Cardiac muscle cell (in vitro differentiated cells and primary cell): ENCODE measurements around the gene HGS. TPM values are rescaled to one million over a fixed set of nuclear protein-coding genes. Genes with fewer than 3 reads are reported as not detected.
A peak's percentile ranks its signal among the peaks of the same experiment; 100 is the strongest.

Experiments used
- DNase-seq, 2 donors: peaks; one replicate each; pipeline versions ENCODE4 v3.0.0 to v3.0.0-alpha.2; 2010 to 2017; ENCODE audit warnings: low read depth in 1 of 2, low spot score in 1 of 2
- H3K27ac ChIP-seq: fragments of 200-600 bp; sonication (generic); 2 replicates; pipeline ENCODE4 v1.5.1; 2016
- H3K27me3 ChIP-seq: fragments of 200-600 bp; sonication (generic); 2 replicates; pipeline ENCODE4 v1.6.0; 2016; ENCODE audit warnings: control low read depth
- H3K36me3 ChIP-seq: fragments of 200-600 bp; sonication (generic); 2 replicates; pipeline ENCODE4 v1.5.1; 2016; ENCODE audit warnings: control low read depth
- H3K4me1 ChIP-seq: fragments of 200-600 bp; sonication (generic); 2 replicates; pipeline ENCODE4 v1.8.1; 2017; ENCODE audit warnings: low read depth, mild to moderate bottlenecking, mixed run types
- H3K4me3 ChIP-seq: fragments of 200-600 bp; sonication (generic); 2 replicates; pipeline ENCODE4 v1.5.1; 2016; ENCODE audit warnings: mild to moderate bottlenecking
- H3K9me3 ChIP-seq: fragments of 200-600 bp; sonication (generic); 2 replicates; pipeline ENCODE4 v1.5.1; 2017; ENCODE audit warnings: low read depth, mild to moderate bottlenecking, control low read depth
- CTCF ChIP-seq: IDR thresholded peaks from 2 replicates; pipeline ENCODE4 v1.5.1; 2012; ENCODE audit warnings: low read depth, mild to moderate bottlenecking, low read length
- polyA plus RNA-seq: library from polyadenylated mRNA; unstranded; fragments of >200 nt; fragmentation: Nextera tagmentation; extraction: Ambion mirVana; gene quantifications from 2 replicates; pipeline ENCODE4 v1.2.1, GENCODE V29; 2016
- total RNA-seq: library from RNA; depleted of rRNA; stranded (reverse); fragments of >200 nt; gene quantifications from 2 replicates; pipeline ENCODE4 v1.2.3, GENCODE V29; 2016

HGS gene
- total and polyA plus RNA-seq, 2 experiments from 2014 or later, result 107 to 109 TPM

- Histone ChIP-seq H3K27me3 (no peaks in the 10 kb centered on the region), H3K9me3 (no peaks in the 10 kb centered on the region), H3K36me3 (peaks cover 37% of the 10 kb centered on the region), H3K27ac (no peak overlapping the region), H3K4me3 (no peak overlapping the region), H3K4me1 (no peaks in the 10 kb centered on the region)
- TF ChIP-seq CTCF, result no peak
- DNase-seq, result no peak
These were observed 9.8 kb downstream of the HGS start for GRCh38 chr17:81693509-81694210.

GRCh38 chr17:81694810-81695209 is 11.0 kb downstream of the HGS start:
- no peak overlapping the region for H3K27ac ChIP-seq
- peaks cover 28% of the 10 kb centered on the region for H3K36me3 ChIP-seq
- no peak overlapping the region for H3K4me3 ChIP-seq
- H3K4me1 ChIP-seq, result no peaks in the 10 kb centered on the region
- no peak for TF ChIP-seq CTCF
- no peaks in the 10 kb centered on the region for H3K27me3 ChIP-seq
- H3K9me3 ChIP-seq, result no peaks in the 10 kb centered on the region
- DNase-seq, result no peak

GRCh38 chr17:81695211-81695610 is 11.4 kb downstream of the HGS start:
- no peaks in the 10 kb centered on the region for H3K4me1 ChIP-seq
- no peak for TF ChIP-seq CTCF
- H3K27ac ChIP-seq, result no peak overlapping the region
- no peak for DNase-seq
- H3K4me3 ChIP-seq, result no peak overlapping the region
- no peaks in the 10 kb centered on the region for H3K9me3 ChIP-seq
- peaks cover 28% of the 10 kb centered on the region for H3K36me3 ChIP-seq
- no peaks in the 10 kb centered on the region for H3K27me3 ChIP-seq

- H3K4me1 ChIP-seq, result no peaks in the 10 kb centered on the region
- no peaks in the 10 kb centered on the region for H3K9me3 ChIP-seq
- no peaks in the 10 kb centered on the region for H3K27me3 ChIP-seq
- DNase-seq, result no peak
- no peak overlapping the region for H3K4me3 ChIP-seq
- H3K27ac ChIP-seq, result peak overlapping the region; percentile 66
- peaks cover 27% of the 10 kb centered on the region for H3K36me3 ChIP-seq
- TF ChIP-seq CTCF, result no peak
These were observed 12.0 kb downstream of the HGS start for GRCh38 chr17:81695801-81696200.

GRCh38 chr17:81696218-81696941 is 12.6 kb downstream of the HGS start:
- no peaks in the 10 kb centered on the region for H3K4me1 ChIP-seq
- H3K9me3 ChIP-seq, result no peaks in the 10 kb centered on the region
- H3K27ac ChIP-seq, result peak overlapping the region; percentile 66
- H3K36me3 ChIP-seq, result peaks cover 31% of the 10 kb centered on the region
- TF ChIP-seq CTCF, result no peak
- no peak overlapping the region for H3K4me3 ChIP-seq
- DNase-seq, result no peak
- H3K27me3 ChIP-seq, result no peaks in the 10 kb centered on the region
